Astrocyte (in vitro differentiated cells and primary cell): Measurements from ENCODE around the gene PPY. TPM values are rescaled to one million over a fixed set of nuclear protein-coding genes. Genes with fewer than 3 reads are reported as not detected.
"Not testable (repeated sequence)": the region's sequence is repeated elsewhere in the genome, so short reads cannot be mapped to it uniquely, and the experiment has no call there.

ENCODE experiments used
- DNase-seq: peaks from one replicate; pipeline ENCODE4 v3.0.0-alpha.2; 2010; ENCODE audit warnings: low read depth
- FAIRE-seq: peaks from 2 replicates; lab custom pipeline; 2011; peaks lifted over from hg19 to GRCh38; lab: Jason Lieb, UNC
- H2AFZ ChIP-seq: 2 replicates; pipeline ENCODE4 v1.6.0; 2012; ENCODE audit warnings: low read depth, low read length, inconsistent platforms
- H3K27ac ChIP-seq: 2 replicates; pipeline ENCODE4 v1.5.1; 2011; ENCODE audit warnings: low read depth, low read length, inconsistent platforms
- H3K27me3 ChIP-seq: 2 replicates; pipeline ENCODE4 v1.6.0; 2011; ENCODE audit warnings: low read length, inconsistent platforms; ENCODE audit not compliant: insufficient read depth
- H3K36me3 ChIP-seq: 2 replicates; pipeline ENCODE4 v1.5.1; 2011; ENCODE audit warnings: low read length, inconsistent platforms; ENCODE audit not compliant: insufficient read depth
- H3K4me1 ChIP-seq: 2 replicates; pipeline ENCODE4 v1.5.1; 2011; ENCODE audit warnings: low read length, inconsistent platforms; ENCODE audit not compliant: insufficient read depth
- H3K4me2 ChIP-seq: 2 replicates; pipeline ENCODE4 v1.6.0; 2012; ENCODE audit warnings: low read length, inconsistent platforms
- H3K4me3 ChIP-seq: 2 replicates; pipeline ENCODE4 v1.5.1; 2011; ENCODE audit warnings: low read depth, mild to moderate bottlenecking, low read length, inconsistent platforms; ENCODE audit not compliant: insufficient read depth
- H3K79me2 ChIP-seq: 2 replicates; pipeline ENCODE4 v1.6.0; 2012; ENCODE audit warnings: mild to moderate bottlenecking, low read length, inconsistent platforms; ENCODE audit not compliant: insufficient read depth
- H3K9ac ChIP-seq: 2 replicates; pipeline ENCODE4 v1.6.0; 2012; ENCODE audit warnings: mild to moderate bottlenecking, low read length, inconsistent platforms
- H3K9me3 ChIP-seq: 2 replicates; pipeline ENCODE4 v1.5.1; 2012; ENCODE audit warnings: low read depth, mild to moderate bottlenecking, low read length, inconsistent platforms; ENCODE audit not compliant: insufficient read depth
- H4K20me1 ChIP-seq: 2 replicates; pipeline ENCODE4 v1.6.0; 2012; ENCODE audit warnings: low read length, inconsistent platforms; ENCODE audit not compliant: insufficient read depth
- H3K27ac Mint-ChIP-seq: one replicate; pipeline ENCODE4 v1.8.0; 2021; ENCODE audit warnings: mild to moderate bottlenecking, mixed read lengths; ENCODE audit not compliant: unreplicated experiment
- H3K27me3 Mint-ChIP-seq: one replicate; pipeline ENCODE4 v1.8.0; 2021; ENCODE audit warnings: low read depth, mixed read lengths; ENCODE audit not compliant: unreplicated experiment
- H3K36me3 Mint-ChIP-seq: one replicate; pipeline ENCODE4 v1.8.0; 2021; ENCODE audit warnings: low read depth, mixed read lengths; ENCODE audit not compliant: unreplicated experiment
- H3K4me1 Mint-ChIP-seq: one replicate; pipeline ENCODE4 v1.8.0; 2021; ENCODE audit warnings: low read depth, mixed read lengths; ENCODE audit not compliant: unreplicated experiment
- H3K4me3 Mint-ChIP-seq: one replicate; pipeline ENCODE4 v1.8.0; 2021; ENCODE audit warnings: mild to moderate bottlenecking, moderate library complexity, mixed read lengths; ENCODE audit not compliant: unreplicated experiment
- H3K9me3 Mint-ChIP-seq: one replicate; pipeline ENCODE4 v1.8.0; 2021; ENCODE audit warnings: mild to moderate bottlenecking, mixed read lengths; ENCODE audit not compliant: unreplicated experiment
- EZH2 ChIP-seq: IDR thresholded peaks from 2 replicates; pipeline ENCODE4 v1.6.1; 2012; ENCODE audit warnings: mild to moderate bottlenecking, low read length, inconsistent platforms; ENCODE audit not compliant: insufficient read depth
- total RNA-seq: library from RNA; stranded (reverse); gene quantifications from 2 replicates; pipeline ENCODE4 v1.2.1, GENCODE V29; 2021
- TF ChIP-seq, protein P1 (sequence below): IDR thresholded peaks from 2 replicates; pipeline ENCODE4 v1.5.1; 2011; ENCODE audit warnings: low read depth, mild to moderate bottlenecking, inconsistent platforms, low read length, moderate library complexity; ENCODE audit not compliant: insufficient read depth

The PPY gene
- total RNA-seq, 1 donor from 2014 or later = not detected

DNA sequence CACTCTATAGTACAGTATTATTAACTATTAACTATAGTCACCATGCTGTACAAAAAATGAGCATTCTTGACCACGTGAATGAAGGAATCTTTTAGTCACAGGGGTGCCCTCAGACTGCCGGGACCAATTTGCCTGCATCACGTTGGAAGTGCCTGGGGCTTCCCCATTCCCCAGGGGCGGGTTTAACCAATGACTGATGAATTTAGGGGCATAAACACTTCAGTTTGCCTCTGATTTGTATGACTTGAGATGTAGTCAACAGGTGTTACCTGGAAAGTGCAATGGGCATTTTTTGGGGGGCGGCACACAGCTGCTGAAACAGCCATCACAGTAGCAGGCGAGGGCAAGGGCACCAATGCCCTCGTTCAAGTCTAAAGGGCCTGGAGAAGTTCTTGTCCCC, 20.2 kb upstream of the PPY start:
- H3K4me1 ChIP-seq = no peaks in the 10 kb centered on the region
- Mint-ChIP-seq H3K4me1 (peaks cover 5% of the 10 kb centered on the region), H3K27ac (no peak overlapping the region), H3K9me3 (peaks cover 3% of the 10 kb centered on the region), H3K27me3 (peaks cover 24% of the 10 kb centered on the region), H3K36me3 (no peaks in the 10 kb centered on the region), H3K4me3 (no peak overlapping the region)
- no peak overlapping the region for H3K9ac ChIP-seq
- H3K27ac ChIP-seq = no peak overlapping the region
- FAIRE-seq (no peak), DNase-seq (no peak)
- H2AFZ ChIP-seq = no peak overlapping the region
- H3K27me3 ChIP-seq = peaks cover 16% of the 10 kb centered on the region
- no peaks in the 10 kb centered on the region for H3K9me3 ChIP-seq
- H4K20me1 ChIP-seq = no peaks in the 10 kb centered on the region
- H3K36me3 ChIP-seq = no peaks in the 10 kb centered on the region
- H3K79me2 ChIP-seq = no peaks in the 10 kb centered on the region
- TF ChIP-seq EZH2 = no peak
- TF ChIP-seq, protein P1, sequence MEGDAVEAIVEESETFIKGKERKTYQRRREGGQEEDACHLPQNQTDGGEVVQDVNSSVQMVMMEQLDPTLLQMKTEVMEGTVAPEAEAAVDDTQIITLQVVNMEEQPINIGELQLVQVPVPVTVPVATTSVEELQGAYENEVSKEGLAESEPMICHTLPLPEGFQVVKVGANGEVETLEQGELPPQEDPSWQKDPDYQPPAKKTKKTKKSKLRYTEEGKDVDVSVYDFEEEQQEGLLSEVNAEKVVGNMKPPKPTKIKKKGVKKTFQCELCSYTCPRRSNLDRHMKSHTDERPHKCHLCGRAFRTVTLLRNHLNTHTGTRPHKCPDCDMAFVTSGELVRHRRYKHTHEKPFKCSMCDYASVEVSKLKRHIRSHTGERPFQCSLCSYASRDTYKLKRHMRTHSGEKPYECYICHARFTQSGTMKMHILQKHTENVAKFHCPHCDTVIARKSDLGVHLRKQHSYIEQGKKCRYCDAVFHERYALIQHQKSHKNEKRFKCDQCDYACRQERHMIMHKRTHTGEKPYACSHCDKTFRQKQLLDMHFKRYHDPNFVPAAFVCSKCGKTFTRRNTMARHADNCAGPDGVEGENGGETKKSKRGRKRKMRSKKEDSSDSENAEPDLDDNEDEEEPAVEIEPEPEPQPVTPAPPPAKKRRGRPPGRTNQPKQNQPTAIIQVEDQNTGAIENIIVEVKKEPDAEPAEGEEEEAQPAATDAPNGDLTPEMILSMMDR = no peak
- H3K4me3 ChIP-seq = no peak overlapping the region
- H3K4me2 ChIP-seq = no peak overlapping the region

DNA sequence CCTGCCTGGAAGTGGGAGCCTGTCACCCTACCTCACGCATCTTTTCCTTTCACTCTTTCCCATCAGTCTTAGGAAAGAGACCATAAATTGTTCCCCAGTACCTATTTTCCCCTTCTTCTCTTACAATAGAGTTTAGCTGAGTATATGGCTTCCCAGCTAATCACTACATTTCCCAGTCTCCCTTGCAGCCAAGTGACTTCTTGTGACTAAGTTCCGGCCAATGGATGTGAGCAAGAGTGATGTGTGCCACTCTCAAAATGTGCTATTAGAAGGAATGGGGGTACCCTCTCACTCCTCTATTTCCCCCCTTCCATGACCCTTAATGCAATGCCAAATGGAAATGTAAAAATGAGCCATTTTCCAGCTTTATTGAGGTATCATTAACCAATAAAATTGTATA, 19.7 kb upstream of the PPY start:
- H3K27ac ChIP-seq = no peak overlapping the region
- peaks cover 5% of the 10 kb centered on the region for H3K4me1 Mint-ChIP-seq
- peaks cover 3% of the 10 kb centered on the region for H3K9me3 Mint-ChIP-seq
- no peak overlapping the region for H3K9ac ChIP-seq
- FAIRE-seq (no peak), DNase-seq (no peak)
- H3K4me2 ChIP-seq = no peak overlapping the region
- H3K27me3 Mint-ChIP-seq = peaks cover 21% of the 10 kb centered on the region
- H3K9me3 ChIP-seq = no peaks in the 10 kb centered on the region
- no peak overlapping the region for H3K4me3 ChIP-seq
- peaks cover 16% of the 10 kb centered on the region for H3K27me3 ChIP-seq
- no peaks in the 10 kb centered on the region for H3K36me3 Mint-ChIP-seq
- H3K79me2 ChIP-seq = no peaks in the 10 kb centered on the region
- H3K36me3 ChIP-seq = no peaks in the 10 kb centered on the region
- H3K27ac Mint-ChIP-seq = no peak overlapping the region
- no peaks in the 10 kb centered on the region for H3K4me1 ChIP-seq
- no peak overlapping the region for H3K4me3 Mint-ChIP-seq
- no peaks in the 10 kb centered on the region for H4K20me1 ChIP-seq
- no peak for TF ChIP-seq EZH2
- TF ChIP-seq, protein P1 = no peak
- H2AFZ ChIP-seq = no peak overlapping the region

DNA sequence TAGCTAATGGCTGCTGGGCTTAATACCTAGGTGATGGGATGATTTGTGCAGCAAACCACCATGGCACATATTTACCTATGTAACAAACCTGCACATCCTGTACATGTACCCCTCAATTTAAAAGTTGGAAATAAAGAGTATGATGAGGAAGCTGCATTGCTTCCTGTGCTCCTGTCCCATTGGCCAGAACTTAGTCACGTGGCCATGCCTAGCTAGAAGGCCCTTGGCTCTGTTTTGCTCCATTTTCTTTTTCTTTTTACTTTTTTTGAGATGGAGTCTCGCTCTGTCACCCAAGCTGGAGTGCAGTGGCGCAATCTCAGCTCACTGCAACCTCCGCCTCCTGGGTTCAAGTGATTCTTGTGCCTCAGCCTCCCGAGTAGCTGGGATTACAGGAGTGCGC, 19.0 kb upstream of the PPY start:
- not testable (repeated sequence) for H4K20me1 ChIP-seq, H3K36me3 Mint-ChIP-seq, H3K36me3 ChIP-seq, H2AFZ ChIP-seq, H3K4me2 ChIP-seq, H3K27ac Mint-ChIP-seq, H3K9ac ChIP-seq, H3K27ac ChIP-seq, H3K79me2 ChIP-seq, H3K9me3 ChIP-seq, FAIRE-seq, H3K4me1 ChIP-seq, H3K4me3 ChIP-seq, H3K4me1 Mint-ChIP-seq, DNase-seq, H3K9me3 Mint-ChIP-seq, H3K4me3 Mint-ChIP-seq
- peaks cover 14% of the 10 kb centered on the region for H3K27me3 ChIP-seq
- peaks cover 24% of the 10 kb centered on the region for H3K27me3 Mint-ChIP-seq
